Right atrium auricular region (tissue), 2 donors: Measurements from ENCODE around the gene GNA14. TPM values are rescaled to one million over a fixed set of nuclear protein-coding genes. Genes with fewer than 3 reads are reported as not detected.
A peak's percentile ranks its signal among the peaks of the same experiment; 100 is the strongest.

Experiments used
- DNase-seq: peaks from one replicate; pipeline ENCODE4 v3.0.0-alpha.2; 2019; ENCODE audit warnings: low spot score
- H3K27ac ChIP-seq, 2 donors: fragments of 200-600 bp; sonication (generic); 1 replicate in 1 of 2; 2 replicates in 1 of 2; pipeline ENCODE4 v1.5.1; 2016 to 2019
- H3K27me3 ChIP-seq, 2 donors: fragments of 200-600 bp; sonication (generic); one replicate each; pipeline versions ENCODE4 v1.5.1 to v1.6.0; 2017 to 2019
- H3K36me3 ChIP-seq: fragments of 200-600 bp; sonication (generic); one replicate; pipeline ENCODE4 v1.5.1; 2016
- H3K4me1 ChIP-seq, 2 donors: fragments of 200-600 bp; sonication (generic); one replicate each; pipeline versions ENCODE4 v1.5.1 to v1.6.0; 2017 to 2019
- H3K4me3 ChIP-seq, 2 donors: fragments of 200-600 bp; sonication (generic); 1 replicate in 1 of 2; 2 replicates in 1 of 2; pipeline ENCODE4 v1.5.1; 2017 to 2019; ENCODE audit warnings: mild to moderate bottlenecking in 1 of 2, moderate library complexity in 1 of 2
- H3K9me3 ChIP-seq, 2 donors: fragments of 200-600 bp; sonication (generic); one replicate each; pipeline ENCODE4 v1.5.1; 2019
- total RNA-seq, 2 donors: library from RNA; depleted of rRNA; stranded (reverse); fragments of >200 nt; gene quantifications; one replicate each; pipeline ENCODE4 v1.1.0, GENCODE V29; 2016
- TF ChIP-seq, protein P1 (sequence below), 2 donors: fragments of 200-600 bp; sonication (generic); IDR thresholded peaks; one replicate each; pipeline ENCODE4 v1.5.1; 2019; ENCODE audit warnings: antibody characterized with exemption in 2 of 2

Gene GNA14
- total RNA-seq, 2 donors from 2014 or later = 2.2 to 4.3 TPM

DNA sequence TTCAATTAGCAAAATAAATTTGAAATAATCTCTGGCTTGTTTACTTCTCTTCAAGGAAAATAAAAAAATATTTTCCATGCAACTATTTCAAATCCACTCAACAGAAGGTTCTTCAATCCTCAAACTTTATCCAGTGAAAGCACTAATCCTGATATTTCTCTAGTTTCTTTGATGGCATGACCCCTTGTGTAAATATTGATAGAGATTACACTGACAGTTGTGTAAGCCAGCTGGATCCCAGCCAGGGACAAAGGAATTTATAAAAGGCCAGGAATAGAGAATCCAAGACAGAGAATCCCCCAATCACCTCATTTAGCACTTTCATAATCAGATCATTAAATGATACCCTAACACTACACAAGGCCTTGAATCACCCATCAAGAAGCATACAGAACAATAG, 135.2 kb downstream of the GNA14 start:
- H3K27me3 ChIP-seq = no peaks in the 10 kb centered on the region
- H3K9me3 ChIP-seq = no peaks in the 10 kb centered on the region
- TF ChIP-seq, protein P1, sequence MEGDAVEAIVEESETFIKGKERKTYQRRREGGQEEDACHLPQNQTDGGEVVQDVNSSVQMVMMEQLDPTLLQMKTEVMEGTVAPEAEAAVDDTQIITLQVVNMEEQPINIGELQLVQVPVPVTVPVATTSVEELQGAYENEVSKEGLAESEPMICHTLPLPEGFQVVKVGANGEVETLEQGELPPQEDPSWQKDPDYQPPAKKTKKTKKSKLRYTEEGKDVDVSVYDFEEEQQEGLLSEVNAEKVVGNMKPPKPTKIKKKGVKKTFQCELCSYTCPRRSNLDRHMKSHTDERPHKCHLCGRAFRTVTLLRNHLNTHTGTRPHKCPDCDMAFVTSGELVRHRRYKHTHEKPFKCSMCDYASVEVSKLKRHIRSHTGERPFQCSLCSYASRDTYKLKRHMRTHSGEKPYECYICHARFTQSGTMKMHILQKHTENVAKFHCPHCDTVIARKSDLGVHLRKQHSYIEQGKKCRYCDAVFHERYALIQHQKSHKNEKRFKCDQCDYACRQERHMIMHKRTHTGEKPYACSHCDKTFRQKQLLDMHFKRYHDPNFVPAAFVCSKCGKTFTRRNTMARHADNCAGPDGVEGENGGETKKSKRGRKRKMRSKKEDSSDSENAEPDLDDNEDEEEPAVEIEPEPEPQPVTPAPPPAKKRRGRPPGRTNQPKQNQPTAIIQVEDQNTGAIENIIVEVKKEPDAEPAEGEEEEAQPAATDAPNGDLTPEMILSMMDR (IDR thresholded peaks at IDR 0.05) = no peak
- no peak overlapping the region for H3K27ac ChIP-seq
- H3K4me1 ChIP-seq = peaks cover 0 to 30% of the 10 kb centered on the region in 2 donors
- DNase-seq = no peak
- no peak overlapping the region for H3K4me3 ChIP-seq
- H3K36me3 ChIP-seq = no peaks in the 10 kb centered on the region

- Histone ChIP-seq H3K27me3 (no peaks in the 10 kb centered on the region), H3K9me3 (no peaks in the 10 kb centered on the region), H3K4me3 (no peak overlapping the region), H3K27ac (no peak overlapping the region), H3K36me3 (no peaks in the 10 kb centered on the region), H3K4me1 (peaks cover 0 to 37% of the 10 kb centered on the region in 2 donors)
- TF ChIP-seq, protein P1 (IDR thresholded peaks at IDR 0.05) = no peak
- DNase-seq = no peak
Observed at GRCh38 chr9:77511525-77511924, 136.6 kb downstream of the GNA14 start.

- Histone ChIP-seq H3K27me3 (no peaks in the 10 kb centered on the region), H3K9me3 (no peaks in the 10 kb centered on the region), H3K4me3 (no peak overlapping the region), H3K4me1 (peaks cover 0 to 37% of the 10 kb centered on the region in 2 donors), H3K36me3 (no peaks in the 10 kb centered on the region), H3K27ac (no peak overlapping the region)
- DNase-seq = no peak
- TF ChIP-seq, protein P1 (IDR thresholded peaks at IDR 0.05) = no peak
Observed at GRCh38 chr9:77510666-77511065, 137.5 kb downstream of the GNA14 start.

GRCh38 chr9:77508396-77508795, 139.7 kb downstream of the GNA14 start:
- DNase-seq = no peak
- no peaks in the 10 kb centered on the region for H3K27me3 ChIP-seq

GRCh38 chr9:77507212-77507961, 140.7 kb downstream of the GNA14 start:
- peak overlapping the region; percentile 20 to 28 for H3K27ac ChIP-seq
- no peak for DNase-seq
- H3K4me3 ChIP-seq = no peak overlapping the region
- no peaks in the 10 kb centered on the region for H3K36me3 ChIP-seq
- H3K4me1 ChIP-seq = peaks cover 0 to 8% of the 10 kb centered on the region in 2 donors
- TF ChIP-seq, protein P1 (IDR thresholded peaks at IDR 0.05) = no peak
- H3K27me3 ChIP-seq = no peaks in the 10 kb centered on the region
- no peaks in the 10 kb centered on the region for H3K9me3 ChIP-seq

More at GRCh38 chr9:77508396-77508795, 139.7 kb downstream of the GNA14 start:
- no peaks in the 10 kb centered on the region for H3K36me3 ChIP-seq
- H3K9me3 ChIP-seq = no peaks in the 10 kb centered on the region
- peaks cover 0 to 17% of the 10 kb centered on the region in 2 donors for H3K4me1 ChIP-seq
- no peak overlapping the region for H3K27ac ChIP-seq
- H3K4me3 ChIP-seq = no peak overlapping the region
- TF ChIP-seq, protein P1 (IDR thresholded peaks at IDR 0.05) = no peak
